ENCODE data around the gene SLAMF8.

SLAMF8 gene

GRCh38 chr1:159821171-159821867 lies 5.4 kb upstream of the SLAMF8 start:
- no peak for DNase-seq

- DNase-seq, result no peak
Measured at GRCh38 chr1:159823406-159823805, 3.3 kb upstream of the SLAMF8 start.

- peak; percentile 66 for DNase-seq
Measured at GRCh38 chr1:159825564-159825963, 1.1 kb upstream of the SLAMF8 start.

- DNase-seq, result no peak
Measured at GRCh38 chr1:159827102-159827490, 423 bp downstream of the SLAMF8 start.

GRCh38 chr1:159827549-159827948 lies 876 bp downstream of the SLAMF8 start:
- no peak for DNase-seq

- no peak for DNase-seq
Measured at GRCh38 chr1:159828176-159828575, 1.5 kb downstream of the SLAMF8 start.

- DNase-seq, result no peak
Measured at GRCh38 chr1:159828581-159829272, 2.1 kb downstream of the SLAMF8 start.

- peak; percentile 83 for DNase-seq
Measured at GRCh38 chr1:159829273-159829634, 2.6 kb downstream of the SLAMF8 start.

GRCh38 chr1:159829822-159830465 lies 3.3 kb downstream of the SLAMF8 start:
- peak; percentile 88 for DNase-seq

GRCh38 chr1:159830722-159831121 lies 4.0 kb downstream of the SLAMF8 start:
- no peak for DNase-seq

GRCh38 chr1:159831412-159832141 lies 4.9 kb downstream of the SLAMF8 start:
- no peak for DNase-seq

- no peak for DNase-seq
Measured at GRCh38 chr1:159832309-159832708, 5.6 kb downstream of the SLAMF8 start.

GRCh38 chr1:159835356-159835755 lies 8.7 kb downstream of the SLAMF8 start:
- no peak for DNase-seq

GRCh38 chr1:159835862-159836525 lies 9.3 kb downstream of the SLAMF8 start:
- DNase-seq, result no peak

GRCh38 chr1:159838715-159839114 lies 12.0 kb downstream of the SLAMF8 start:
- no peak for DNase-seq

- DNase-seq, result no peak
Measured at GRCh38 chr1:159839116-159839849, 12.6 kb downstream of the SLAMF8 start.

- no peak for DNase-seq
Measured at GRCh38 chr1:159841749-159842148, 15.1 kb downstream of the SLAMF8 start.

GRCh38 chr1:159843459-159843858 lies 16.8 kb downstream of the SLAMF8 start:
- no peak for DNase-seq

- peak; percentile 82 for DNase-seq
Measured at GRCh38 chr1:159845751-159846629, 19.3 kb downstream of the SLAMF8 start.

GRCh38 chr1:159847231-159847630 lies 20.6 kb downstream of the SLAMF8 start:
- DNase-seq, result no peak

GRCh38 chr1:159848326-159848725 lies 21.7 kb downstream of the SLAMF8 start:
- DNase-seq, result no peak

Measured in islet precursor cell (in vitro differentiated cells).